ENCODE measurements around the gene HSBP1L1. TPM values are rescaled to one million over a fixed set of nuclear protein-coding genes. Genes with fewer than 3 reads are reported as not detected.

Gene HSBP1L1
- total RNA-seq, 1 experiment from 2014 or later: 49.4 TPM

GRCh38 chr18:79971211-79971952 is 6.9 kb downstream of the HSBP1L1 start:
- intact Hi-C loops (cut with micrococcal nuclease): no loop called here
- Mint-ChIP-seq H3K9me3 (ENCODE audit: unreplicated experiment) (no peaks in the 10 kb centered on the region), H3K4me1 (ENCODE audit: insufficient read depth, unreplicated experiment) (peaks cover 16% of the 10 kb centered on the region), H3K36me3 (ENCODE audit: insufficient read depth, unreplicated experiment) (peaks cover 69% of the 10 kb centered on the region), H3K27me3 (ENCODE audit: insufficient read depth, unreplicated experiment) (no peaks in the 10 kb centered on the region), H3K4me3 (ENCODE audit: unreplicated experiment) (no peak overlapping the region), H3K27ac (ENCODE audit: low read depth, unreplicated experiment) (no peak overlapping the region)
- CTCF ChIA-PET: no interaction called here
- BruUV-seq (replicated peaks): TSS peak; percentile 7
- TF ChIP-seq, protein P1, sequence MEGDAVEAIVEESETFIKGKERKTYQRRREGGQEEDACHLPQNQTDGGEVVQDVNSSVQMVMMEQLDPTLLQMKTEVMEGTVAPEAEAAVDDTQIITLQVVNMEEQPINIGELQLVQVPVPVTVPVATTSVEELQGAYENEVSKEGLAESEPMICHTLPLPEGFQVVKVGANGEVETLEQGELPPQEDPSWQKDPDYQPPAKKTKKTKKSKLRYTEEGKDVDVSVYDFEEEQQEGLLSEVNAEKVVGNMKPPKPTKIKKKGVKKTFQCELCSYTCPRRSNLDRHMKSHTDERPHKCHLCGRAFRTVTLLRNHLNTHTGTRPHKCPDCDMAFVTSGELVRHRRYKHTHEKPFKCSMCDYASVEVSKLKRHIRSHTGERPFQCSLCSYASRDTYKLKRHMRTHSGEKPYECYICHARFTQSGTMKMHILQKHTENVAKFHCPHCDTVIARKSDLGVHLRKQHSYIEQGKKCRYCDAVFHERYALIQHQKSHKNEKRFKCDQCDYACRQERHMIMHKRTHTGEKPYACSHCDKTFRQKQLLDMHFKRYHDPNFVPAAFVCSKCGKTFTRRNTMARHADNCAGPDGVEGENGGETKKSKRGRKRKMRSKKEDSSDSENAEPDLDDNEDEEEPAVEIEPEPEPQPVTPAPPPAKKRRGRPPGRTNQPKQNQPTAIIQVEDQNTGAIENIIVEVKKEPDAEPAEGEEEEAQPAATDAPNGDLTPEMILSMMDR (IDR thresholded peaks at IDR 0.05; ENCODE audit: unreplicated experiment): no peak
- no peak for DNase-seq (ENCODE audit: unreplicated experiment)
- POLR2A ChIA-PET: no interaction called here

DNA sequence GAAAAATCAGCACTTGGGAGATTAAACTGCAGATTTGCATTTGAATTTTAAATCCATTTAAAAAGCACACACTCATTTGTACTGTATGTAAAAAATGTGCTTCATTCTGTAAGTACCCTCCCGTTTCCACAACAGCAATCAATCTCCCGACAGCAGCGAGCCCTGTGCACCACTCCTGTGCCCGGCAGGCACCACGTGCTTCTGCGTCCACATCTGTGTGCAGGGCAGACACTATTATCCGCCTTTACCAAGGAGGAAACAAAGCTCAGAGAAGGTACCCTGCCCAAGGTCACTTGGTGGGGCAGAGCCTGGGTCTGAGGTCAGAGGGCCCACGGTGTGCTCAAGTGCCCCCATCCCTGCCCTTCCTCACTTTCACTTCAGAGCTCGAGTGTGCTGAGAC is 7.5 kb downstream of the HSBP1L1 start:
- ChIA-PET CTCF (no interaction called here), POLR2A (interaction anchor here (1.0 kb wide), 1 partner anchor 9 kb away, joined by 3 read pairs; no protein-coding TSS in a partner anchor)
- Mint-ChIP-seq H3K27ac (ENCODE audit: low read depth, unreplicated experiment) (no peak overlapping the region), H3K4me3 (ENCODE audit: unreplicated experiment) (no peak overlapping the region), H3K9me3 (ENCODE audit: unreplicated experiment) (no peaks in the 10 kb centered on the region), H3K4me1 (ENCODE audit: insufficient read depth, unreplicated experiment) (peaks cover 16% of the 10 kb centered on the region), H3K27me3 (ENCODE audit: insufficient read depth, unreplicated experiment) (no peaks in the 10 kb centered on the region), H3K36me3 (ENCODE audit: insufficient read depth, unreplicated experiment) (peaks cover 66% of the 10 kb centered on the region)
- intact Hi-C loops (cut with micrococcal nuclease): no loop called here
- TF ChIP-seq, protein P1 (IDR thresholded peaks at IDR 0.05; ENCODE audit: unreplicated experiment): no peak
- BruUV-seq (replicated peaks): no TSS peak
- DNase-seq (ENCODE audit: unreplicated experiment): no peak

DNA sequence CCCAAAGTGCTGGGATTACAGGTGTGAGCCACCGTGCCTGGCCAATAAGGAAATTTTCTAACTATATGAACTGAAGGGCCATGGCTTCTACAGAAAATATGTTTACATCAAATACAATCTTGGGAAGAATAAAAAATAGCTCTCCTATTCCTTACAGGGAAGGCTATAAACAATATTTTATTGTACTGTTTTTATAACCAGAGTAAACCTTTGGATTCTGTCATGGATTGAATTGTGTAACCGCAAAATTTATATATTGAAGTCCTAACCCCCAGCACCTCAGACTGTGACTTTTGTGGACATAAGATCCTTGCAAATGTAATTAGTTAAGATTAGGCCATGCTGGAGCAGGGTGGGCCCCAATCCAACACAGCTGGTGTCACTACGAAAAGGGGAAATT is 8.3 kb downstream of the HSBP1L1 start:
- no peak overlapping the region for H3K4me3 Mint-ChIP-seq (ENCODE audit: unreplicated experiment)
- CTCF ChIA-PET: interaction anchor here (0.6 to 1.2 kb wide), 2 partner anchors 13 to 276 kb away, joined by 3 read pairs; no protein-coding TSS in a partner anchor
- intact Hi-C loops (cut with micrococcal nuclease): no loop called here
- no peak for DNase-seq (ENCODE audit: unreplicated experiment)
- TF ChIP-seq, protein P1 (IDR thresholded peaks at IDR 0.05; ENCODE audit: unreplicated experiment): no peak
- no TSS peak for BruUV-seq (replicated peaks)
- no peaks in the 10 kb centered on the region for H3K9me3 Mint-ChIP-seq (ENCODE audit: unreplicated experiment)
- POLR2A ChIA-PET: interaction anchor here (0.6 to 1.0 kb wide), 2 partner anchors 8 to 32 kb away, joined by 3 read pairs; no protein-coding TSS in a partner anchor
- no peak overlapping the region for H3K27ac Mint-ChIP-seq (ENCODE audit: low read depth, unreplicated experiment)
- peaks cover 59% of the 10 kb centered on the region for H3K36me3 Mint-ChIP-seq (ENCODE audit: insufficient read depth, unreplicated experiment)
- peaks cover 16% of the 10 kb centered on the region for H3K4me1 Mint-ChIP-seq (ENCODE audit: insufficient read depth, unreplicated experiment)
- no peaks in the 10 kb centered on the region for H3K27me3 Mint-ChIP-seq (ENCODE audit: insufficient read depth, unreplicated experiment)

DNA sequence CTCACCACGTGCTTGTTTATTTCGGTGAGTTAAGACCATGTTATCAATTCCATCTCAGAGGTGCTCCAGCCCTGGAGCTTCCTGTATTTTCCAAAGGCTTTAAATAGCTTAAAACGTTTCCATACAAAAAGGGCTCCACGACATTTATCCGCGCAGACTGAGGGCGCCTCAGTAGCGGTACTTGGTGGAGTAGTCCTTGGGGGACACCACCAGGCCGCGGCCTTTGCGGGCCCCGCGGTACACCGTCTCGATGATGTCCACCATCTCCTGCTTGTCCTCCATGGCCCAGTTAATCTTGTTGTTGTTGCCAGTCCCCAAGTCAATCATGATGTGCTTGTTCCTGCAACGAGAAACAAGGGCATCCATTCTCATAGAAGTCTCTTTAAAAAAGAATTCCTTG is 9.1 kb downstream of the HSBP1L1 start:
- Mint-ChIP-seq H3K27me3 (ENCODE audit: insufficient read depth, unreplicated experiment) (no peaks in the 10 kb centered on the region), H3K9me3 (ENCODE audit: unreplicated experiment) (no peaks in the 10 kb centered on the region), H3K27ac (ENCODE audit: low read depth, unreplicated experiment) (no peak overlapping the region), H3K4me1 (ENCODE audit: insufficient read depth, unreplicated experiment) (peaks cover 21% of the 10 kb centered on the region), H3K36me3 (ENCODE audit: insufficient read depth, unreplicated experiment) (peaks cover 51% of the 10 kb centered on the region), H3K4me3 (ENCODE audit: unreplicated experiment) (no peak overlapping the region)
- TF ChIP-seq, protein P1 (IDR thresholded peaks at IDR 0.05; ENCODE audit: unreplicated experiment): no peak
- ChIA-PET CTCF (interaction anchor here (0.6 to 1.2 kb wide), 2 partner anchors 14 to 145 kb away, joined by 3 read pairs; no protein-coding TSS in a partner anchor), POLR2A (interaction anchor here (0.6 kb wide), 1 partner anchor 31 kb away, joined by 3 read pairs; no protein-coding TSS in a partner anchor)
- DNase-seq (ENCODE audit: unreplicated experiment): no peak
- intact Hi-C loops (cut with micrococcal nuclease): no loop called here
- no TSS peak for BruUV-seq (replicated peaks)

All from MCF 10A (cell line).